B cell (primary cell): ENCODE results near the gene CDYL2. TPM values are rescaled to one million over a fixed set of nuclear protein-coding genes. Genes with fewer than 3 reads are reported as not detected.

ENCODE experiments used
- ATAC-seq: fragments of 200-7000 bp; cut with Tn5 transposase; one replicate; pipeline ENCODE4 v1.10.0; 2021; ENCODE audit warnings: low read depth, mild to moderate bottlenecking, moderate number of reproducible peaks, moderate library complexity
- CTCF ChIA-PET: fragments of 350-600 bp; sonication (Branson Sonifier 250); formaldehyde crosslinking; loops from one replicate; lab custom pipeline; 2021; ENCODE audit warnings: antibody characterized with exemption, inconsistent platforms; lab: Charles Lee
- POLR2A ChIA-PET: fragments of 350-600 bp; sonication (Branson Sonifier 250); formaldehyde crosslinking; loops from one replicate; lab custom pipeline; 2021; ENCODE audit warnings: antibody characterized with exemption; lab: Charles Lee
- DNase-seq: peaks from one replicate; pipeline ENCODE4 v3.0.0; 2013
- H2AFZ ChIP-seq: 2 replicates; pipeline ENCODE4 v1.6.1; 2012; ENCODE audit warnings: mild to moderate bottlenecking, low read depth, low read length; ENCODE audit not compliant: insufficient read depth, poor library complexity, severe bottlenecking
- H3K27ac ChIP-seq, 2 donors: 1 replicate in 1 of 2; 2 replicates in 1 of 2; pipeline ENCODE4 v1.5.1; 2012 to 2013; ENCODE audit warnings: low read length in 2 of 2, mild to moderate bottlenecking in 2 of 2, moderate library complexity in 1 of 2
- H3K27me3 ChIP-seq, 4 experiments: fragments of 200-600 bp in 1 of 4; sonication (generic) in 1 of 4; replicated peaks in 1 of 4; 1 replicate in 2 of 4; 2 replicates in 2 of 4; pipeline versions ENCODE4 v1.6.1 to v1.7.0; 2013 to 2016; ENCODE audit warnings: low read length in 3 of 4, mild to moderate bottlenecking in 2 of 4, mixed read lengths in 1 of 4, moderate library complexity in 1 of 4; ENCODE audit not compliant: insufficient read depth in 4 of 4, control insufficient read depth in 3 of 4; ENCODE audit errors: control extremely low read depth in 1 of 4
- H3K36me3 ChIP-seq, 2 experiments: replicated peaks in 1 of 2; 1 replicate in 1 of 2; 2 replicates in 1 of 2; pipeline versions ENCODE4 v1.6.1 to v1.7.1; 2013; ENCODE audit warnings: low read length in 1 of 2; ENCODE audit not compliant: insufficient read depth in 2 of 2, control insufficient read depth in 1 of 2; ENCODE audit errors: control extremely low read depth in 1 of 2, extremely low read depth in 1 of 2
- H3K4me1 ChIP-seq, 2 donors: fragments of 200-600 bp in 1 of 2; sonication (generic) in 1 of 2; 1 replicate in 1 of 2; 2 replicates in 1 of 2; pipeline versions ENCODE4 v1.5.1 to v1.6.1; 2013 to 2017; ENCODE audit warnings: low read length in 2 of 2; ENCODE audit not compliant: control insufficient read depth in 2 of 2, insufficient read depth in 2 of 2
- H3K4me2 ChIP-seq: replicated peaks from 2 replicates; pipeline ENCODE3; 2012; ENCODE audit warnings: mild to moderate bottlenecking, low read depth, low read length; ENCODE audit not compliant: poor library complexity, severe bottlenecking
- H3K4me3 ChIP-seq, 5 experiments: fragments of 200-600 bp in 1 of 5; sonication (generic) in 1 of 5; 1 replicate in 3 of 5; 2 replicates in 2 of 5; pipeline versions ENCODE4 v1.5.1 to v1.7.0; 2011 to 2016; ENCODE audit warnings: low read length in 4 of 5, mild to moderate bottlenecking in 4 of 5, low read depth in 2 of 5, control low read depth in 1 of 5, moderate library complexity in 1 of 5; ENCODE audit not compliant: insufficient read depth in 1 of 5; ENCODE audit errors: control extremely low read depth in 1 of 5, extremely low read depth in 1 of 5
- H3K79me2 ChIP-seq: fragments of 200-600 bp; sonication (generic); one replicate; pipeline ENCODE4 v1.6.0; 2016; ENCODE audit warnings: low read length; ENCODE audit not compliant: control insufficient read depth, insufficient read depth
- H3K9ac ChIP-seq: fragments of 200-600 bp; sonication (generic); 2 replicates; pipeline ENCODE4 v1.6.1; 2017; ENCODE audit warnings: mild to moderate bottlenecking, low read length, moderate library complexity
- H3K9me3 ChIP-seq, 3 donors: one replicate each; pipeline versions ENCODE4 v1.6.1 to v1.7.1; 2013; ENCODE audit warnings: low read length in 2 of 3; ENCODE audit not compliant: control insufficient read depth in 2 of 3, insufficient read depth in 1 of 3; ENCODE audit errors: control extremely low read depth in 1 of 3
- H4K20me1 ChIP-seq: 2 replicates; pipeline ENCODE4 v1.6.0; 2012; ENCODE audit warnings: mild to moderate bottlenecking, low read length; ENCODE audit not compliant: insufficient read depth, control insufficient read depth, poor library complexity, severe bottlenecking
- H3K27ac Mint-ChIP-seq: one replicate; pipeline ENCODE4 v1.8.0; 2021; ENCODE audit warnings: mixed read lengths
- H3K27me3 Mint-ChIP-seq: one replicate; pipeline ENCODE4 v1.8.0; 2021; ENCODE audit warnings: mixed read lengths
- H3K4me1 Mint-ChIP-seq: one replicate; pipeline ENCODE4 v1.8.0; 2021; ENCODE audit warnings: mixed read lengths
- H3K4me3 Mint-ChIP-seq: one replicate; pipeline ENCODE4 v1.8.0; 2021; ENCODE audit warnings: mixed read lengths
- H3K9me3 Mint-ChIP-seq: one replicate; pipeline ENCODE4 v1.8.0; 2022; ENCODE audit warnings: mixed read lengths; ENCODE audit not compliant: insufficient read depth
- CTCF ChIP-seq: fragments of 200-600 bp; IDR thresholded peaks from one replicate; pipeline ENCODE4 v1.8.0; 2022; ENCODE audit warnings: antibody characterized with exemption, mild to moderate bottlenecking
- EZH2 ChIP-seq: IDR thresholded peaks from 2 replicates; pipeline ENCODE4 v1.6.1; 2012; ENCODE audit warnings: borderline replicate concordance, low read depth, mild to moderate bottlenecking, moderate library complexity, low read length; ENCODE audit not compliant: insufficient read depth, poor library complexity, severe bottlenecking
- whole genome bisulfite sequencing: methylation state at CpG from one replicate; pipeline ENCODE4 v1.1.5; 2013; ENCODE audit warnings: missing lambda C conversion rate; ENCODE audit not compliant: insufficient coverage; 5-methylcytosine and 5-hydroxymethylcytosine counted together
- intact Hi-C: fragments of 100-400 bp; cut with micrococcal nuclease; formaldehyde crosslinking; loops from one replicate; pipeline ENCODE4 v1.10.0; 2022
- polyA plus RNA-seq: library from polyadenylated mRNA; depleted of rRNA; stranded (reverse); fragments of >200 nt; gene quantifications from 2 replicates; pipeline ENCODE4 v1.2.3, GENCODE V29; 2012
- total RNA-seq, 2 donors: library from RNA; stranded (reverse); fragments of 120-200 nt in 1 of 2; gene quantifications; 1 replicate in 1 of 2; 2 replicates in 1 of 2; pipeline versions ENCODE4 v1.2.3 to v1.2.4, GENCODE V29; 2013 to 2022

The CDYL2 gene
- total and polyA plus RNA-seq, 2 donors (not counting 1 experiment from before 2014, with no cell fraction given) = 0.66 to 6.6 TPM

GRCh38 chr16:80667925-80668324 lies 136.5 kb downstream of the CDYL2 start:
- no peak overlapping the region for H3K4me2 ChIP-seq
- no peak overlapping the region for H3K27ac Mint-ChIP-seq
- H3K9me3 ChIP-seq = peaks cover 0 to 25% (median 15%) of the 10 kb centered on the region in 3 donors
- POLR2A ChIA-PET = no interaction called here
- no peak overlapping the region for H3K27ac ChIP-seq
- H3K4me1 ChIP-seq = peaks cover 33 to 37% of the 10 kb centered on the region in 2 donors
- no peak for DNase-seq
- peaks cover 37% of the 10 kb centered on the region for H3K4me1 Mint-ChIP-seq
- TF ChIP-seq EZH2 (no peak), CTCF (no peak)
- no peaks in the 10 kb centered on the region for H3K79me2 ChIP-seq
- H4K20me1 ChIP-seq = no peaks in the 10 kb centered on the region
- H3K27me3 ChIP-seq = peaks cover 0 to 20% (median 2%) of the 10 kb centered on the region in 4 experiments
- intact Hi-C loops = no loop called here
- H3K9ac ChIP-seq = no peak overlapping the region
- ATAC-seq = no peak
- no peak overlapping the region for H3K4me3 ChIP-seq
- H3K4me3 Mint-ChIP-seq = no peak overlapping the region
- no peak overlapping the region for H2AFZ ChIP-seq
- no peaks in the 10 kb centered on the region for H3K9me3 Mint-ChIP-seq
- no peaks in the 10 kb centered on the region for H3K36me3 ChIP-seq
- CTCF ChIA-PET = no interaction called here
- WGBS = no CpG with 5 or more reads among the region's 6 CpGs
- peaks cover 10% of the 10 kb centered on the region for H3K27me3 Mint-ChIP-seq

- H3K4me1 Mint-ChIP-seq = peaks cover 32% of the 10 kb centered on the region
- no peak overlapping the region for H3K27ac ChIP-seq
- TF ChIP-seq CTCF = no peak
- TF ChIP-seq EZH2 = no peak
- no peak overlapping the region for H2AFZ ChIP-seq
- ATAC-seq (no peak), DNase-seq (no peak)
- H3K9me3 Mint-ChIP-seq = no peaks in the 10 kb centered on the region
- H3K79me2 ChIP-seq = no peaks in the 10 kb centered on the region
- no peaks in the 10 kb centered on the region for H3K36me3 ChIP-seq
- no peak overlapping the region for H3K4me3 Mint-ChIP-seq
- peaks cover 10% of the 10 kb centered on the region for H3K27me3 Mint-ChIP-seq
- H4K20me1 ChIP-seq = no peaks in the 10 kb centered on the region
- ChIA-PET CTCF (no interaction called here), POLR2A (no interaction called here)
- H3K4me3 ChIP-seq = no peak overlapping the region
- 95% methylated on average over 3 of the region's 4 CpGs for WGBS
- no peak overlapping the region for H3K4me2 ChIP-seq
- H3K27me3 ChIP-seq = peaks cover 0 to 20% (median 2%) of the 10 kb centered on the region in 4 experiments
- peaks cover 27 to 31% of the 10 kb centered on the region in 2 donors for H3K4me1 ChIP-seq
- no peak overlapping the region for H3K27ac Mint-ChIP-seq
- no peak overlapping the region for H3K9ac ChIP-seq
- peaks cover 0 to 25% (median 15%) of the 10 kb centered on the region in 3 donors for H3K9me3 ChIP-seq
- intact Hi-C loops = no loop called here
These were observed 137.2 kb downstream of the CDYL2 start for GRCh38 chr16:80667251-80667560.
